Subcutaneous adipose tissue (tissue), 4 donors: ENCODE results near the gene ATP6V0A1. TPM values are rescaled to one million over a fixed set of nuclear protein-coding genes. Genes with fewer than 3 reads are reported as not detected.

Source experiments
- total RNA-seq, 4 donors: library from RNA; depleted of rRNA; stranded (reverse); fragments of >200 nt; gene quantifications; one replicate each; pipeline ENCODE4 v1.1.0, GENCODE V29; 2016
- TF ChIP-seq, protein P1 (sequence below): fragments of 450-650 bp; IDR thresholded peaks from one replicate; pipeline ENCODE4 v1.5.1; 2016; ENCODE audit warnings: low read depth, mild to moderate bottlenecking, control low read depth, antibody characterized with exemption, moderate library complexity

The ATP6V0A1 gene
- total RNA-seq, 4 donors from 2014 or later = 53.0 to 113 (median 56.1) TPM

GRCh38 chr17:42522263-42522790 lies 63.6 kb downstream of the ATP6V0A1 start:
- TF ChIP-seq, protein P1, sequence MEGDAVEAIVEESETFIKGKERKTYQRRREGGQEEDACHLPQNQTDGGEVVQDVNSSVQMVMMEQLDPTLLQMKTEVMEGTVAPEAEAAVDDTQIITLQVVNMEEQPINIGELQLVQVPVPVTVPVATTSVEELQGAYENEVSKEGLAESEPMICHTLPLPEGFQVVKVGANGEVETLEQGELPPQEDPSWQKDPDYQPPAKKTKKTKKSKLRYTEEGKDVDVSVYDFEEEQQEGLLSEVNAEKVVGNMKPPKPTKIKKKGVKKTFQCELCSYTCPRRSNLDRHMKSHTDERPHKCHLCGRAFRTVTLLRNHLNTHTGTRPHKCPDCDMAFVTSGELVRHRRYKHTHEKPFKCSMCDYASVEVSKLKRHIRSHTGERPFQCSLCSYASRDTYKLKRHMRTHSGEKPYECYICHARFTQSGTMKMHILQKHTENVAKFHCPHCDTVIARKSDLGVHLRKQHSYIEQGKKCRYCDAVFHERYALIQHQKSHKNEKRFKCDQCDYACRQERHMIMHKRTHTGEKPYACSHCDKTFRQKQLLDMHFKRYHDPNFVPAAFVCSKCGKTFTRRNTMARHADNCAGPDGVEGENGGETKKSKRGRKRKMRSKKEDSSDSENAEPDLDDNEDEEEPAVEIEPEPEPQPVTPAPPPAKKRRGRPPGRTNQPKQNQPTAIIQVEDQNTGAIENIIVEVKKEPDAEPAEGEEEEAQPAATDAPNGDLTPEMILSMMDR = no peak

DNA sequence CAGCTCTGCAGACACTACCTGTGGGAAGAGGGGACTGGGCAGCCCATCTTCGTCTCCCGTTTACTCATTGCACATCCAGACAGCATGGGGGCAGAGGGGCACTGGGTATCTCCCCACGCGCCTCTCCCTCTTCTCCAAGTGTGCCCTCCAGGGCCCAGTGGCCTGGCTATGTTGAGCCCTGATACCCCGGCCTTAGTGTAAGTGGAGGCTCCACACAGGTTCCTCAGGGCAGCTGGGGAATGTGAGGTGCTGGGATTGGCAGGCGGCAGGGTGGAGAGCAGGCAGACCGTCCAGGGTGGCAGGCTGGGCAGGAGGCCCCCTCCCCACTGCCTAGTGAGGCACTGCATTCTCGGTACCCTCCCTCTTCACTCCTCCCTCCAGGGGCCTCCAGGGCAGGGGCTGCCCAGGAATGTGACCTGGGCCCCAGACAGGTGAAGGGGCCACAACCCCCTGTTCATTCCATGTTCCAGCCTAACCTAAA lies 64.2 kb downstream of the ATP6V0A1 start:
- TF ChIP-seq, protein P1 = no peak

GRCh38 chr17:42525221-42525620 lies 66.5 kb downstream of the ATP6V0A1 start:
- TF ChIP-seq, protein P1 = no peak

GRCh38 chr17:42526031-42526444 lies 67.4 kb downstream of the ATP6V0A1 start:
- TF ChIP-seq, protein P1 = no peak

GRCh38 chr17:42527932-42528331 lies 69.3 kb downstream of the ATP6V0A1 start:
- TF ChIP-seq, protein P1 = no peak

- TF ChIP-seq, protein P1 = no peak
Observed at GRCh38 chr17:42529061-42529460, 70.4 kb downstream of the ATP6V0A1 start.

DNA sequence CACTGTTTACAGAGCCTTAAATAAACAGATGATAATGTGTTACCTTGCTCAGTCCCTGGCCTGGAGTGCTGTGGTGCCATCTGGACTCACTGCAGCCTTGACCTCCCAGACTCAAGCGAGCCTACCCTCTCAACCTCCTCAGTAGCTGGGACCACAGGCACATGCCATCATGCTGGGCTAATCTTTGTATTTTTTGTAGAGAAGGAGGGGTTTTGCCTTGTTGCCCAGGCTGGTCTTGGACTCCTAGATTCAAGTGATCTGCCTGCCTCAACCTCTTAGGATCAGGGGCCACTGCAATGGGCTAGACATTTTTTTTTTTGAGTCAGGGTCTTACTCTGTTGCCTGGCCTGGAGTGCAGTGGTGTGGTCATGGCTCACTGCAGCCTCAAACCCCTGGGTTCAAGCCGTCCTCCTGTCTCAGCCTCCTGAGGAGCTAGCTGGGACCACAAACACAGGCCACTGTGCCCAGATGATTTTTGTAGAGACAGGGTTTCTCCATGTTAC lies 72.3 kb downstream of the ATP6V0A1 start:
- TF ChIP-seq, protein P1 = no peak
